ENCODE measurements around the gene CPZ. TPM values are rescaled to one million over a fixed set of nuclear protein-coding genes. Genes with fewer than 3 reads are reported as not detected.

CPZ gene
- total and polyA plus RNA-seq, 2 experiments from 2014 or later = 24.6 to 37.3 TPM

GRCh38 chr4:8657381-8658088, 65.0 kb downstream of the CPZ start (continued):
- TF ChIP-seq ZNF462 (CRISPR knock-in tag; IDR thresholded peaks at IDR 0.05) = no peak

- Histone ChIP-seq H3K36me3 (ENCODE audit: insufficient read depth) (no peaks in the 10 kb centered on the region), H3K27me3 (ENCODE audit: insufficient read depth) (no peaks in the 10 kb centered on the region), H3K4me2 (no peak overlapping the region), H3K27ac (ENCODE audit: low read depth) (no peak overlapping the region), H3K4me1 (ENCODE audit: insufficient read depth) (peaks cover 6% of the 10 kb centered on the region; the same call in 1 of the 2 replicates), H3K4me3 (no peak overlapping the region), H3F3A (replicated peaks; ENCODE audit: low read depth) (no peaks in the 10 kb centered on the region), H4K20me1 (replicated peaks; ENCODE audit: insufficient read depth) (no peaks in the 10 kb centered on the region), H2AFZ (no peak overlapping the region), H3K79me2 (replicated peaks; ENCODE audit: insufficient read depth) (no peaks in the 10 kb centered on the region), H3K9me2 (ENCODE audit: insufficient read depth) (no peaks in the 10 kb centered on the region)
- ATAC-seq (no peak), DNase-seq (ENCODE audit: low spot score) (no peak)
- Mint-ChIP-seq H3K27me3 (ENCODE audit: insufficient read depth, low read depth, poor library complexity) (peaks cover 10% of the 10 kb centered on the region), H3K36me3 (ENCODE audit: low read depth) (no peaks in the 10 kb centered on the region; the same call in 2 of the 3 replicates), H3K4me1 (peaks cover 26% of the 10 kb centered on the region), H3K27ac (no peak overlapping the region), H3K9me3 (no peaks in the 10 kb centered on the region), H3K4me3 (no peak overlapping the region)
- TF ChIP-seq JUNB (IDR thresholded peaks at IDR 0.05; ENCODE audit: unreplicated experiment) (no peak), CTCF (conservative IDR thresholded peaks at IDR 0.05; ENCODE audit: low read depth in 2 of 2) (no peak), ZNF462 (CRISPR knock-in tag; IDR thresholded peaks at IDR 0.05) (no peak), ZNF114 (CRISPR knock-in tag; IDR thresholded peaks at IDR 0.05) (no peak), POLR2AphosphoS5 (IDR thresholded peaks at IDR 0.05; ENCODE audit: low read depth) (no peak), ZNF331 (CRISPR knock-in tag; IDR thresholded peaks at IDR 0.05; ENCODE audit: low read depth) (no peak), EZH2 (IDR thresholded peaks at IDR 0.05; ENCODE audit: low read depth, unreplicated experiment) (no peak)
These were observed 70.2 kb downstream of the CPZ start for GRCh38 chr4:8662776-8663175.

Data from GM23338 (cell line).